Activated CD4-positive, alpha-beta T cell treated with anti-CD3 and anti-CD28 coated beads for 1 hour (primary cell): ENCODE results near the gene ADCYAP1.

ENCODE experiments used
- DNase-seq: peaks from one replicate; pipeline ENCODE4 v3.0.0-alpha.2; 2020

Gene ADCYAP1

GRCh38 chr18:911025-911424 lies 6.4 kb downstream of the ADCYAP1 start:
- no peak for DNase-seq

GRCh38 chr18:911486-911885 lies 6.8 kb downstream of the ADCYAP1 start:
- DNase-seq, result no peak

GRCh38 chr18:916562-916961 lies 11.9 kb downstream of the ADCYAP1 start:
- DNase-seq, result no peak

- no peak for DNase-seq
Measured at GRCh38 chr18:919078-919477, 14.4 kb downstream of the ADCYAP1 start.

- DNase-seq, result no peak
Measured at GRCh38 chr18:923144-923866, 18.6 kb downstream of the ADCYAP1 start.

- no peak for DNase-seq
Measured at GRCh38 chr18:924987-925386, 20.3 kb downstream of the ADCYAP1 start.

- no peak for DNase-seq
Measured at GRCh38 chr18:926946-927345, 22.3 kb downstream of the ADCYAP1 start.

- DNase-seq, result no peak
Measured at GRCh38 chr18:933082-933481, 28.4 kb downstream of the ADCYAP1 start.

DNA sequence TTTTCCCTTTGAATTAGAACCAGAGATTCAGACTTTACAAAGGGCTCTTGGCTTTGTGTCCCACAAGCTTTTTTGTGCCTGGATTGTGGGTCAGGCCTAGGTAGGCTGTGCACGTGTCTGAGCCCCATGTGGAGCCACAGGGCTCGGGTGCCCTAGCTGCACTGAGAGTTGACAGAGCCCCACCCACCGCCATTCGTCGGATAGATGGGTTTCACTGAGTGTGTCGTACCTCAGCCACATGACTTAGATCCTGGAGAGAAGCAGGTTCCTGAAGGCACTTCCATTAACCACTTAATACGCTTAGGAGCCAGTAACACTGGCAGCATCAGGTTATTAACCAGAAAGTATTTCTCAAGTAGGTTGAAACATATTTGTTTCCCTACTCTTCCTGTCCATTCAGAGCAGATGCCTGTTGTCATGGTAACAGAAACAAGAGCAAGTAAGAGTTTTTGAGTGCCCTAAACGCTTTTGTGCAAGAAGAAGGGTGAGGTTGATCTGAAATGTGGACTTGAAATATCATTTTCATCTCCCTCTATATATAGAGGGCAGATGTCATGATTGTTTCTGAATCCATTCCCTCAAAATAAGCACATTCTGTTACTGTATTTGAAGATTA lies 30.0 kb downstream of the ADCYAP1 start:
- DNase-seq, result no peak

- DNase-seq, result no peak
Measured at GRCh38 chr18:936941-937340, 32.3 kb downstream of the ADCYAP1 start.

- DNase-seq, result no peak
Measured at GRCh38 chr18:939166-939565, 34.5 kb downstream of the ADCYAP1 start.

DNA sequence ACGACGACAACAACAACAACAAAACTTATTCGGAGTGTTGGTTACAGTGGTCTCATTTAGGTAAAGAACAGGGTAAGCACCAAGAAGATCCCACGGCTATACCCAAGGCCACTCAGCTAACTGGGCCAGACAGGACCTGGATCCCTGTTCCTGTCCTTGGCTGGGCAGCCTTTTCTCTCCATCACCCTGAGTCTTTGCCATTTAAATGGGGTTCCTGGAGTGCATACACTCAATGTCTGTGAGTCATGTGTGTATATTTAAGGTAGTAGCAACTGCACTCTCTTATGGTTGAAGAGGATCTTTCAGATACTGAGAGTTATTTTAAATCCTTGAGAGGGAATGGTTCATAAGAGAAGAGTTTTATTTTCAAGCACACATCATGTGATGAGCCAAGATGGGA lies 35.3 kb downstream of the ADCYAP1 start:
- no peak for DNase-seq

DNA sequence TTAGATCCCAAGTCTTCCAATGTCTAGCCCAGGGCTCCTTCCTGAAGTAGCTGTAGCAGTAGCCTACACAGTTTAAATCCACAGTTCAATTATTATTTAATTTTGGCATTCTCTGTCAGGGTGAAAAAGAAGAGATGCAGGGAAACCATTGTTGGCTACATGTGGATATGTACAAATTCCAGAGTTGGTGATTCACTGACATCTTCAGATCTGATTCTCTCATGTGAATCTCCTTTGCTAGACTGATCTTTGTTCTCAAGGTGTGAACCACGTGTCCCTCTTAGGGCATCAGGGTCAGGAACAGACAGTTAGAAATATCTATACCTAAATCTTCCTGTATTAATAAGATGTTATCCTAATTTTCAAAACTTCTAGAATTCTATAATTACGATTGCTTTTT lies 36.7 kb downstream of the ADCYAP1 start:
- DNase-seq, result no peak

DNA sequence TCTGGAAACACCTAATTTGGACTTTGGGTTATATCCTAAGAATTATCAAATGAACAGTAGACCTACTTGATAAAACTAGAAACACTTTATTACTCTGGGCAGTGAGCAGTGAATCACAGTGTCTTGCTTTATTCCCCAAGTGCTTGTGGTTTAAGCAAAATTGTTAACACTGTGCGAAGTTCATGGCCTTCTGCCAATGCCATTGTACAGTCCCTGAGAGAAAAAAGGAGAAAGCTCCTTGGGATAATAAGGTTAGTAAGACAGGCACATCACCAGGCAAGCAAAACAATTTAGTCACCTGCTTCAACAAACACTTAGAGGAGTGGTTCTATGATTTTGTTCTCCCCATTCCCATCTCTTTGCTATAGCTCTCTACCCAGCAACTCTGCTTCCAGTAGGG lies 39.8 kb downstream of the ADCYAP1 start:
- no peak for DNase-seq

DNA sequence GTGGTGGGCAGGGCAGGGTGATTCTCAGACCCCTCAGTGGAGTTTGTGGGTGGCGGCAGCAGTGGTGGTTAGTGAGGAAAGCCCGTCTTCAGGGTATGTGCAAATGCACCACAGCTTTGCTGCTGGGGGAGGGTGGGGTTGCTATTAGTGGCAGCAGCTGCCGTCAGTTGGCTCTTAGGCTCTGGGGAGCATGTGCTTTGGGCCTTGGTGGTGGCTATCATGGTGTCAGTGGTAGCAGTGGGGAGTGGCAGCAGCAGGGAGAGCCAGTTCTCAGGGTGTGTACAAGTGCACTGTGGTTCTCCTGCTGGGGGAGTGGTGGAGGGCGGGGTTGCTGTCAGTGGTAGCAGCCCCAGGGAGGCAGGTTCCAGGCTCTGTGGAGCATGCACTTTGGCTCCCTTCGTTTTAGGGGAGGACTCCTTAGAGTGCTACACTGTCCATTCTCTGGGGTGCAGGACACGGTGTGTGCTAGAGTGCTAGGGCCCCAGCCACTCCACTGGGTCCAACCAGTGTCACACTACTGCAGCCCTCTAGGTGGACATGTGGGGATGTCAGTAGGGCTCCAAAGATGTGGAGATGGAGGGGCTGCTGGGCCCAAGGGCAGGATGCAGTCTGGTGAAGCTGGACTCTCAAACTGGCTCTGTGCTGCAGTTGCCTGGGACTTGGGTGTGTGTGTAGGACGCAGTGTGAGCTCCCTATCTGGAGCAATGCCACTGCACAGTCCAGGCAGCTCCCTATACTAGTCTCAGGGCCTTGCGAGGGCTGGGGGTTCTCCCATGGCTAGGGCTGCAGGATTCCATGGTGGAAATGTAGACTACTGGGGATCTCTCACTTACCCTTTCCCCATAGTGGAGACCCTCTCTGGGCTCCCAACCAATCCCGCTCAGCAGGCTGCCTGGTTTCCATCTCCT lies 45.3 kb downstream of the ADCYAP1 start:
- no peak for DNase-seq

DNA sequence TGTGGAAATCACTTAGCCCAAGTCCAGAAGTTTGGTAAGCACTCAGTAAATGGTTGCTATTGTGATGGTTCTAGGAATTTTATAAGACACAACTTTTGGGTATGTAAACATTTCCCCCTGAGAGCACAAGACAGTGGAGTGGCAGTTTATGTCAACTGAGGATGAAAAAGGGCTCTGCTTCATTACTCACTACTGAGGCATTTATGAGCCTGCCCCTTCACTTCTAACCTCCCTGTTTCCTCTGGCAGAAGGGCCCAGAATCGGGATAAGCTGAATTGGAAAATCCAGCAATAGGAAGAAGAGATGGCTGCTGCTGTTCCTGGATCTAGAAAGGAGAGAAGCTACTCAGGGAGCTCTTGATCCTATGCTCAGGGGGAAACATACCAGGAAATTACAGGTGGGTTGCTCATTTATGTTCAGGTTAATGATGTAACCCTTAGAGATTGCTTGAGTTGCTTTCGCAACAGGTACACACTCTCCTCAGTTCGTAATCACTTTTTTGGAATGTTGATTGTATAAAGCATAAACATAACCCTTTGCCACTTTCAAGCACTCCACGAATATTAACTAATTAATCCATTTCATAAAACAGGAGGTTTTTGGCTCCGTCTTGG lies 46.3 kb downstream of the ADCYAP1 start:
- DNase-seq, result no peak

- DNase-seq, result no peak
Measured at GRCh38 chr18:955384-956066, 50.9 kb downstream of the ADCYAP1 start.

- DNase-seq, result no peak
Measured at GRCh38 chr18:957829-958228, 53.2 kb downstream of the ADCYAP1 start.

DNA sequence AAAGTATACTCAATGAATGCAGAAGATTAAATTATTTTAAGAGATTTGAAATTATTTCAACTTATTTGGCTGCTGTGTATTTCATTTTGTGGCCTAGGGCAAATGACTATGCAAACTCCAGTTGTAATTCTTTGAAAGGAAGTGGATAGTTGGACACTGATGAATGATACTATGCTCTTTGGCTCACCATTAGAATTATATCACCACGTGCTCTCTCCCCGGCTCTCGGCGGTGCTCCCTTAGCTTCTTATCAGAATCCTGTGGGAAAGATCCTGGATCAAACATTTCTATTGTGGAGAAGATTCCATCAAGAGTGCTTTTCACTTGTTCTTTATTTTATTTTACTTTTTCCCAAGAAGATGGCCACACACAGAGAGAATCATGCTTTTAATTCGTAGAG lies 55.2 kb downstream of the ADCYAP1 start:
- no peak for DNase-seq
